GM10266 (cell line): ENCODE measurements around the gene HOXA7.
A peak's percentile ranks its signal among the peaks of the same experiment; 100 is the strongest.

Experiments
- DNase-seq: peaks from one replicate; pipeline ENCODE4 v3.0.0; 2012; ENCODE audit errors: extremely low spot score
- CTCF ChIP-seq: IDR thresholded peaks from 2 replicates; pipeline ENCODE4 v1.5.1; 2012; ENCODE audit warnings: mild to moderate bottlenecking, low read depth; ENCODE audit not compliant: control insufficient read depth, insufficient read depth; ENCODE audit errors: missing control alignments

Gene HOXA7

GRCh38 chr7:27161214-27161720 is 4.8 kb upstream of the HOXA7 start:
- TF ChIP-seq CTCF: no peak
- no peak for DNase-seq

- TF ChIP-seq CTCF: peak; percentile 98
- peak; percentile 91 for DNase-seq
Observed at GRCh38 chr7:27160546-27161213, 4.2 kb upstream of the HOXA7 start.

GRCh38 chr7:27160145-27160545 is 3.7 kb upstream of the HOXA7 start:
- no peak for TF ChIP-seq CTCF
- no peak for DNase-seq

- DNase-seq: no peak
- no peak for TF ChIP-seq CTCF
Observed at GRCh38 chr7:27159266-27160144, 3.0 kb upstream of the HOXA7 start.

GRCh38 chr7:27158436-27159265 is 2.2 kb upstream of the HOXA7 start:
- no peak for DNase-seq

More at GRCh38 chr7:27158436-27159265, 2.2 kb upstream of the HOXA7 start:
- no peak for TF ChIP-seq CTCF
